Measurements from ENCODE around the gene TIMM17A. TPM values are rescaled to one million over a fixed set of nuclear protein-coding genes. Genes with fewer than 3 reads are reported as not detected.

TIMM17A gene
- total RNA-seq, 2 experiments from 2014 or later = 75.8 to 76.8 TPM

DNA sequence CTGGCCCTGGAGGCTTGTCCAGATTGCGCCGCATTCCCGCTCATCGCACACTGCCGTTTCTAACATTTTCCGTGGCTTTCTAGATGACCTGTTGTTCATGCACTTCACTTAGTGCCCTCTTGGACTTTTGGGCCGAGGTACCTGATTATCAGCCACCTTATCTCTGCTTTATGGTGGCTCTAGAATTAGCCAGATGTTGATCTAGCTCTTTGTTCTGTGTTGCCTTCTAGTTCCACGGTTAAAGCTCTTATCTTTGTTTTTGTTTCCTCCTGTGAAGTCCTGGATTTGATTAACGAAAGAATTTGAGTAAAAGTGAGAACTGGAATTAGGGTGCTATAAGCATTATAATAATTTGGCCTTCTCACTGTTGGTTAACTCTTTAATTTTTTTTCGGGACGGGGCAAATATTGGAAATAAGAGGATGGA, 28.1 kb downstream of the TIMM17A start:
- CTCF ChIA-PET = interaction anchor here (2.1 to 6.4 kb wide), 3 partner anchors 10 to 88 kb away, joined by 10 to 34 read pairs (median 31); no protein-coding TSS in a partner anchor
- TF ChIP-seq, protein P1, sequence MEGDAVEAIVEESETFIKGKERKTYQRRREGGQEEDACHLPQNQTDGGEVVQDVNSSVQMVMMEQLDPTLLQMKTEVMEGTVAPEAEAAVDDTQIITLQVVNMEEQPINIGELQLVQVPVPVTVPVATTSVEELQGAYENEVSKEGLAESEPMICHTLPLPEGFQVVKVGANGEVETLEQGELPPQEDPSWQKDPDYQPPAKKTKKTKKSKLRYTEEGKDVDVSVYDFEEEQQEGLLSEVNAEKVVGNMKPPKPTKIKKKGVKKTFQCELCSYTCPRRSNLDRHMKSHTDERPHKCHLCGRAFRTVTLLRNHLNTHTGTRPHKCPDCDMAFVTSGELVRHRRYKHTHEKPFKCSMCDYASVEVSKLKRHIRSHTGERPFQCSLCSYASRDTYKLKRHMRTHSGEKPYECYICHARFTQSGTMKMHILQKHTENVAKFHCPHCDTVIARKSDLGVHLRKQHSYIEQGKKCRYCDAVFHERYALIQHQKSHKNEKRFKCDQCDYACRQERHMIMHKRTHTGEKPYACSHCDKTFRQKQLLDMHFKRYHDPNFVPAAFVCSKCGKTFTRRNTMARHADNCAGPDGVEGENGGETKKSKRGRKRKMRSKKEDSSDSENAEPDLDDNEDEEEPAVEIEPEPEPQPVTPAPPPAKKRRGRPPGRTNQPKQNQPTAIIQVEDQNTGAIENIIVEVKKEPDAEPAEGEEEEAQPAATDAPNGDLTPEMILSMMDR (IDR thresholded peaks at IDR 0.05) = no peak

GRCh38 chr1:201984446-201984845, 29.1 kb downstream of the TIMM17A start:
- POLR2A ChIA-PET = interaction anchor here (1.1 kb wide), 1 partner anchor 16 kb away, joined by 3 read pairs; no protein-coding TSS in a partner anchor
- H3K9me3 Mint-ChIP-seq = no peaks in the 10 kb centered on the region
- peak overlapping the region; percentile 92 for H3K4me3 Mint-ChIP-seq
- H3K4me1 Mint-ChIP-seq (ENCODE audit: low read depth) = peaks cover 22% of the 10 kb centered on the region
- H3K27me3 Mint-ChIP-seq = no peaks in the 10 kb centered on the region
- H3K36me3 Mint-ChIP-seq (ENCODE audit: low read depth) = peaks cover 4% of the 10 kb centered on the region
- H3K27ac Mint-ChIP-seq = no peak overlapping the region
- no peak for DNase-seq
- no peak for ATAC-seq
- CTCF ChIA-PET = interaction anchor here (1.2 to 6.4 kb wide), 3 partner anchors 15 to 155 kb away, joined by 4 to 34 read pairs (median 16); no protein-coding TSS in a partner anchor
- intact Hi-C loops (cut with micrococcal nuclease) = no loop called here
- TF ChIP-seq, protein P1 (IDR thresholded peaks at IDR 0.05) = no peak

More for the DNA sequence above, 28.1 kb downstream of the TIMM17A start:
- DNase-seq (no peak), ATAC-seq (no peak)
- POLR2A ChIA-PET = interaction anchor here (0.9 to 1.4 kb wide), 5 partner anchors 10 to 110 kb away, joined by 3 to 5 read pairs (median 3); partner anchors contain the start of gene TIMM17A
- H3K4me3 Mint-ChIP-seq = peak overlapping the region; percentile 92
- peaks cover 4% of the 10 kb centered on the region for H3K36me3 Mint-ChIP-seq (ENCODE audit: low read depth)
- H3K27me3 Mint-ChIP-seq = no peaks in the 10 kb centered on the region
- H3K4me1 Mint-ChIP-seq (ENCODE audit: low read depth) = peaks cover 22% of the 10 kb centered on the region
- H3K27ac Mint-ChIP-seq = peak overlapping the region; percentile 87
- H3K9me3 Mint-ChIP-seq = no peaks in the 10 kb centered on the region
- intact Hi-C loops (cut with micrococcal nuclease) = no loop called here

DNA sequence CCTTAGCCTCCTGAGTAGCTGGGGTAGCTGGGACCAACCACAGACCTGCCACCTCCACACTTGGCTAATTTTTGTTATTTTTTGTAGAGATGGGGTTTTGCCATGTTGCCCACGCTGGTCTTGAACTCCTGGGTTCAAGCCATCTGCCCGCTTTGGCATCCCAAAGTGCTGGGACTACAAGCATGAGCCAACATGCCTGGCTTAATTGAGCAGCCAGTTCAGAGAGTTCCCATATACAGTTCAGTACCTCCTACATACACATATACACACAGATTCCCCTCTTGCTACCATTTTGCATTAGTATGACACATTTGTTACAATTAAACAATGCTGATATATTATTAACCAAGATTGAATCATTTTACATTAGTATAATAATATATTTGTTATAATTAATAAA, 30.1 kb downstream of the TIMM17A start:
- Mint-ChIP-seq H3K4me3 (no peak overlapping the region), H3K27me3 (no peaks in the 10 kb centered on the region), H3K9me3 (no peaks in the 10 kb centered on the region), H3K36me3 (ENCODE audit: low read depth) (peaks cover 4% of the 10 kb centered on the region), H3K4me1 (ENCODE audit: low read depth) (peaks cover 22% of the 10 kb centered on the region), H3K27ac (no peak overlapping the region)
- TF ChIP-seq, protein P1 (IDR thresholded peaks at IDR 0.05) = no peak
- intact Hi-C loops (cut with micrococcal nuclease) = no loop called here
- ATAC-seq (no peak), DNase-seq (no peak)
- POLR2A ChIA-PET = interaction anchor here (0.6 kb wide), 2 partner anchors 15 to 118 kb away, joined by 3 read pairs; no protein-coding TSS in a partner anchor
- CTCF ChIA-PET = interaction anchor here (0.6 to 6.4 kb wide), 4 partner anchors 14 to 189 kb away, joined by 3 to 34 read pairs (median 10); no protein-coding TSS in a partner anchor

- no peak for DNase-seq
- CTCF ChIA-PET = interaction anchor here (1.0 to 6.4 kb wide), 3 partner anchors 11 to 92 kb away, joined by 3 to 34 read pairs (median 9); no protein-coding TSS in a partner anchor
- Mint-ChIP-seq H3K27me3 (no peaks in the 10 kb centered on the region), H3K9me3 (no peaks in the 10 kb centered on the region), H3K4me3 (no peak overlapping the region), H3K27ac (no peak overlapping the region), H3K36me3 (ENCODE audit: low read depth) (peaks cover 12% of the 10 kb centered on the region), H3K4me1 (ENCODE audit: low read depth) (peaks cover 10% of the 10 kb centered on the region)
- POLR2A ChIA-PET = interaction anchor here (1.3 kb wide), 1 partner anchor 12 kb away, joined by 3 read pairs; no protein-coding TSS in a partner anchor
- ATAC-seq = no peak
- intact Hi-C loops (cut with micrococcal nuclease) = no loop called here
- TF ChIP-seq, protein P1 (IDR thresholded peaks at IDR 0.05) = no peak
Measured at GRCh38 chr1:201988601-201989000, 33.3 kb downstream of the TIMM17A start.
